GM19452 (cell line): Measurements from ENCODE around the gene TRMU.

Source experiments
- ATAC-seq: cut with Tn5 transposase; IDR thresholded peaks from one replicate; pipeline ENCODE4 v1.9.1; 2021; ENCODE audit not compliant: unreplicated experiment

Gene TRMU, protein sequence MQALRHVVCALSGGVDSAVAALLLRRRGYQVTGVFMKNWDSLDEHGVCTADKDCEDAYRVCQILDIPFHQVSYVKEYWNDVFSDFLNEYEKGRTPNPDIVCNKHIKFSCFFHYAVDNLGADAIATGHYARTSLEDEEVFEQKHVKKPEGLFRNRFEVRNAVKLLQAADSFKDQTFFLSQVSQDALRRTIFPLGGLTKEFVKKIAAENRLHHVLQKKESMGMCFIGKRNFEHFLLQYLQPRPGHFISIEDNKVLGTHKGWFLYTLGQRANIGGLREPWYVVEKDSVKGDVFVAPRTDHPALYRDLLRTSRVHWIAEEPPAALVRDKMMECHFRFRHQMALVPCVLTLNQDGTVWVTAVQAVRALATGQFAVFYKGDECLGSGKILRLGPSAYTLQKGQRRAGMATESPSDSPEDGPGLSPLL

DNA sequence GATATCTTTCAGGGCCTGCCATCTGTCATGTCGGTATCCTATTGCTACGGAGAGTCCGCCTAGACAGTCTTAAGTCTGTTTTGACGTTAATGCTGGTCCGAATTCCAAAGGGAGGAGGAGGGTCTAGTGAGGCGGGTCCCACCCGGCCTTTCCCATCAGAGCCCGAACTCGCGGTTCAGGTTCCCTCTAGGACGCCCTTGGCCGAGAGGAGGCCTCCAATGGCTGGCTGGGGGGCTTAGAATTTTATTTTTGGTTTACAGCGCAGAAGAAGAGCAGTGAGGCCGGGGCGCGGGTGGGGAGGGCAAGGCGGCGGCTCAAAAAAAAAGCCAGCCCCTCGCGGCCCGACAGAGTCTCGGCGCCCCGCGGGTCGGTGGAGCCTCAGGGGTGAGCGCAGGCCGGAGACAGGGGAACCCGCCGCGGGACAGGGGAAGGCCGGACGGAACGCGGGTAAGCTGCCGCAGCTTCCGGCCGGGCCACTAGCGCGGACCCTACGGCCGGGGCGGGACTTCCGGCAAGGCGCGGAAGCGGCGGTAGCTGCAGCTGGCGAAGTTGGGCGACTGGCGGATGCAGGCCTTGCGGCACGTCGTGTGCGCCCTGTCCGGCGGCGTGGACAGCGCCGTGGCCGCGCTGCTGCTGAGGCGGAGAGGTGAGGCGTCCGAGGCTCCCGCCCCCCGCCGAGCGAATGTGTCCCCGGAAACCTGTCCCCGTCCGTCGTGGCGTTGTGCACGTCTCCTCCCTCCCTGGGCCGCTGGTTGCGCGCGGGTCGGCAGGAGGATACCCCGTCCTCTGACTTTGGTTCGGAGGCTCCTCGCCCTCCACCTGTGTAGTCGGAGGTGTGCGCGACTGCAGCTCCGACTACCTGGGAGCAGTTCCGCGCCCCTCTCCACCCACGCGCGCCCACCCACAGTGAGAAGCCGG, at the start of gene TRMU:
TRMU (plus strand) TSS at position 514 of the 918 bp plus-strand sequence; CDS start at position 565, 51 bp downstream.
- ATAC-seq: peak; percentile 92

- ATAC-seq: no peak
Observed at GRCh38 chr22:46286006-46286405, 49.5 kb upstream of the TRMU start.

GRCh38 chr22:46286941-46287872, 48.3 kb upstream of the TRMU start:
- no peak for ATAC-seq

- peak; percentile 77 for ATAC-seq
Observed at GRCh38 chr22:46287873-46288751, 47.4 kb upstream of the TRMU start.

DNA sequence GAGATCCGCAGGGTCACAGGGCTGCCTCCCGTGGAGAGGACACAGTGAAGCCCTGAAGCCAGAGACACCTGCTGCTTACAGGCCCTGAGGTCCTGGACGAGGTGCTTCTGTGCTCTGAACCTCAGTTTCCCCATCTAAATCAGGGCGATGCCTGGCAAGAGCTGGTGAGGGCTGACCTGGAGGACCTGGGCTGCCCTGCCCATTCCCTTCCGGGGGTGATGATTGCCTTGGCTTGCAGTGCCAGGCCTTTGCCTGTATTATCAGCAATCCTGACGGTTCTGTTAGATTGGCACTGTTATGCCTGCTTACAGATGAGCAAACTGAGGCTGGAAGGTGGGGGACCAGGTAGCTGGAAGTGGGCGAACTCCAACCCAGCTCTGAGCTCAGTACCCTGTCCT, 46.7 kb upstream of the TRMU start:
- ATAC-seq: no peak

GRCh38 chr22:46289244-46289891, 46.1 kb upstream of the TRMU start:
- ATAC-seq: no peak

- ATAC-seq: no peak
Observed at GRCh38 chr22:46290121-46290842, 45.2 kb upstream of the TRMU start.

GRCh38 chr22:46290843-46291785, 44.4 kb upstream of the TRMU start:
- ATAC-seq: no peak

GRCh38 chr22:46292173-46292572, 43.3 kb upstream of the TRMU start:
- no peak for ATAC-seq

DNA sequence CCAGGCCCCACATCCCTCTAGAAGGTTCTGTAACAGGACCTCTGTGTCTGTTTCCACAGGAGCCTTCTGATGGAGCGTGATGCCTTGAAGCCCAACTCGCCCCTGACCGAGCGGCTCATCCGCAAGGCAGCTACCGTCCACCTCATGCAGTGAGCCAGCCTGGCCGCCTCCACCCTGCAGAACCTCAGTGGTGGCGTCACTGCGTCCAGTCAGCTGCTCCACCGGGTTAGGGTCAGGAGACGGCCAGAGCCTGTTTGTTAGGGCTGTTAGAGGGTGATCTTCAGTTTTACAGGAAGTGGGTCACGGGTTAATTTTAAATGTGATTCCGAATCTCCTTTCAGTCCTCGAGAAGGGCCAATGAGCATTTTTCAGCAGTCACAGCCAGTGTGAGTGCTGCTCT, 42.8 kb upstream of the TRMU start:
- ATAC-seq: no peak

- no peak for ATAC-seq
Observed at GRCh38 chr22:46293577-46294260, 41.8 kb upstream of the TRMU start.

GRCh38 chr22:46294784-46295183, 40.7 kb upstream of the TRMU start:
- ATAC-seq: no peak

DNA sequence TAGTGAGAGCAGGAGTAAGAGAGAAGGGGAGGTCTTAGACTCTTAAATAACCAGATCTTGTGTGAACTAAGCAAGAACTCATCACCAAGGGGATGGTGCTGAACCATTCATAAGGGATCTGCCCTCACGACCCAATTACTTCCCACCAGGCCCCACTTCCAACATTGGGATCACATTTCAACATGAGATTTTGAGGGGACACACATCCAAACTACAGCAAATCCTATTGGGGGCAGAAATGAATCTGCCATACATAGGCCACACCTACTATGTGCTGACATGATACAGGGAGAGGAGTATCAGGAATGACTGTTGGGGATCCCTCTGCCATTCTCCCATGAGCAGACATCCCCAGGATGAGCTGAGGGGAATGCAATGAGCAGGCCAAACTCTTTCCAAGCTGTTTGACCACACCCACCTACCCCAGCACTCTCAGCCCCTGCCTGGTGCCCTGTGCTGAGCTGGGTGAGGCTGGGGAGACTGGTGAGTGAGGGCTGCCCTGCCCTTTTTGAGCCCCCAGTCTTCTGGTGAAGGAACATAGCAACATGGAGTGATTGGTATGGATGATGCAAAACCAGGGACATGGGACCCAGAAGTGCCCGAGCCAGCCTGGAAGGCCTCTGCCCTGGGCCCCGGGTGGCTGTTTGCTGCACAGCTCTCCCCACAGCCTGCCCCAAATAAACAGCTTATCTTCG, 40.1 kb upstream of the TRMU start:
- no peak for ATAC-seq

- peak; percentile 85 for ATAC-seq
Observed at GRCh38 chr22:46296257-46297150, 39.0 kb upstream of the TRMU start, which contains the start of gene GTSE1. Gene GTSE1 (plus strand): TSS chr22:46296870. CDS start chr22:46297401, 531 bp downstream.

GRCh38 chr22:46297151-46297812, 38.2 kb upstream of the TRMU start:
- ATAC-seq: no peak
